GM12878 (cell line): ENCODE measurements around the gene TBX15. TPM values are rescaled to one million over a fixed set of nuclear protein-coding genes. Genes with fewer than 3 reads are reported as not detected.

Experiments
- ATAC-seq: fragments of 200-7000 bp; cut with Tn5 transposase; 3 replicates; pipeline ENCODE4 v1.9.1; 2020; ENCODE audit warnings: mild to moderate bottlenecking, moderate library complexity
- BruUV-seq: library from RNA; stranded (reverse); fragments of 400-500 nt; replicated peaks from 2 replicates; lab custom pipeline; 2021; lab: Mats Ljungman, UMichigan
- CTCF ChIA-PET: fragments of 300-600 bp; sonication (Branson Sonifier 250); formaldehyde crosslinking; extraction: SDS; loops from one replicate; lab custom pipeline; 2021; ENCODE audit warnings: inconsistent platforms; lab: Yijun Ruan, JAX
- POLR2A ChIA-PET: fragments of 350-600 bp; formaldehyde crosslinking; extraction: SDS; loops from one replicate; lab custom pipeline; 2021; ENCODE audit warnings: inconsistent platforms; lab: Charles Lee
- RAD21 ChIA-PET: fragments of 300-600 bp; sonication (Branson Sonifier 250); formaldehyde crosslinking; loops from one replicate; lab custom pipeline; 2023; ENCODE audit warnings: antibody characterized with exemption; ENCODE audit not compliant: unreplicated experiment; lab: Charles Lee
- SMC1A ChIA-PET: fragments of 300-600 bp; sonication (Branson Sonifier 250); formaldehyde crosslinking; loops from one replicate; lab custom pipeline; 2023; ENCODE audit not compliant: unreplicated experiment, uncharacterized antibody; lab: Charles Lee
- DNase-seq: peaks from one replicate; pipeline ENCODE4 v3.0.0-alpha.2; 2011; ENCODE audit warnings: low read depth, low spot score
- FAIRE-seq: peaks from 3 replicates; lab custom pipeline; 2011; peaks lifted over from hg19 to GRCh38; lab: Jason Lieb, UNC
- H2AFZ ChIP-seq: 2 replicates; pipeline ENCODE4 v1.6.0; 2011; ENCODE audit warnings: low read depth, low read length, control low read depth; ENCODE audit not compliant: control insufficient read depth
- H3K27ac ChIP-seq: 2 replicates; pipeline ENCODE4 v1.5.1; 2011; ENCODE audit warnings: control low read depth; ENCODE audit not compliant: control insufficient read depth, insufficient read depth
- H3K27me3 ChIP-seq, 2 experiments: replicated peaks in 1 of 2; 2 replicates each; pipeline versions ENCODE4 v1.6.0 to v1.6.1; 2011; ENCODE audit warnings: low read length in 1 of 2; ENCODE audit not compliant: control insufficient read depth in 2 of 2, insufficient read depth in 2 of 2
- H3K36me3 ChIP-seq, 2 experiments: 2 replicates each; pipeline ENCODE4 v1.5.1; 2011; ENCODE audit warnings: low read length in 1 of 2; ENCODE audit not compliant: control insufficient read depth in 2 of 2, insufficient read depth in 2 of 2
- H3K4me1 ChIP-seq: 2 replicates; pipeline ENCODE4 v1.6.1; 2011; ENCODE audit warnings: mild to moderate bottlenecking, low read length, moderate library complexity, mixed read lengths; ENCODE audit not compliant: control insufficient read depth, insufficient read depth
- H3K4me2 ChIP-seq: 2 replicates; pipeline ENCODE4 v1.6.0; 2011; ENCODE audit warnings: control low read depth; ENCODE audit not compliant: control insufficient read depth, insufficient read depth
- H3K4me3 ChIP-seq: fragments of 200-600 bp; sonication (generic); 2 replicates; pipeline ENCODE4 v1.5.1; 2016
- H3K79me2 ChIP-seq: 2 replicates; pipeline ENCODE4 v1.6.0; 2011; ENCODE audit warnings: low read length; ENCODE audit not compliant: control insufficient read depth, insufficient read depth
- H3K9ac ChIP-seq: 2 replicates; pipeline ENCODE4 v1.8.0; 2011; ENCODE audit warnings: low read length, control low read depth, mixed read lengths; ENCODE audit not compliant: control insufficient read depth, insufficient read depth
- H3K9me3 ChIP-seq: replicated peaks from 3 replicates; pipeline ENCODE4 v1.5.1; 2011; ENCODE audit warnings: mild to moderate bottlenecking, low read length; ENCODE audit not compliant: control insufficient read depth, insufficient read depth
- H4K20me1 ChIP-seq: 2 replicates; pipeline ENCODE4 v1.6.0; 2011; ENCODE audit not compliant: control insufficient read depth, insufficient read depth
- EP300 ChIP-seq, 2 experiments: fragments of 150-350 bp in 1 of 2; IDR thresholded peaks; 2 replicates each; pipeline ENCODE4 v1.6.1; 2011 to 2012; ENCODE audit warnings: low read depth in 2 of 2, low read length in 2 of 2, borderline replicate concordance in 1 of 2, improper control_type of control experiment in 1 of 2, inconsistent platforms in 1 of 2; ENCODE audit not compliant: control insufficient read depth in 1 of 2
- ESRRA ChIP-seq: IDR thresholded peaks from 2 replicates; pipeline ENCODE4 v1.6.1; 2012; ENCODE audit warnings: mild to moderate bottlenecking, low read length, improper control_type of control experiment
- GATAD2B ChIP-seq: fragments of 450-650 bp; conservative IDR thresholded peaks from 2 replicates; pipeline ENCODE4 v1.6.1; 2017; ENCODE audit warnings: low read depth, mild to moderate bottlenecking, moderate library complexity
- MTA2 ChIP-seq: fragments of 450-650 bp; IDR thresholded peaks from 2 replicates; pipeline ENCODE4 v1.6.1; 2016; ENCODE audit warnings: low read depth, mild to moderate bottlenecking, moderate library complexity
- POLR2AphosphoS2 ChIP-seq: IDR thresholded peaks from 2 replicates; pipeline ENCODE4 v1.6.1; 2011; ENCODE audit warnings: low read depth, mild to moderate bottlenecking, low read length, improper control_type of control experiment, moderate library complexity
- RCOR1 ChIP-seq: conservative IDR thresholded peaks from 2 replicates; pipeline ENCODE4 v1.6.1; 2012; ENCODE audit warnings: low read depth, low read length, improper control_type of control experiment
- RELB ChIP-seq: fragments of 450-650 bp; IDR thresholded peaks from 2 replicates; pipeline ENCODE4 v1.6.1; 2017; ENCODE audit warnings: low read depth, mild to moderate bottlenecking, moderate library complexity
- REST ChIP-seq: IDR thresholded peaks from 2 replicates; pipeline ENCODE4 v1.6.1; 2012; ENCODE audit warnings: mild to moderate bottlenecking, low read depth, low read length
- SMAD1 ChIP-seq: fragments of 450-650 bp; IDR thresholded peaks from 2 replicates; pipeline ENCODE4 v1.6.1; 2018; ENCODE audit warnings: mild to moderate bottlenecking, low read depth; ENCODE audit not compliant: partially characterized antibody
- ZNF384 ChIP-seq: IDR thresholded peaks from 2 replicates; pipeline ENCODE4 v1.6.1; 2012; ENCODE audit warnings: low read depth, mild to moderate bottlenecking, low read length, improper control_type of control experiment, borderline replicate concordance
- WGBS: methylation state at CpG from one replicate; pipeline ENCODE4 v1.1.6; 2016; ENCODE audit warnings: low lambda C conversion rate; ENCODE audit not compliant: insufficient replicate concordance, insufficient coverage; ENCODE audit errors: missing lambda C conversion rate; 5-methylcytosine and 5-hydroxymethylcytosine counted together
- in situ Hi-C: fragments of 300-500 bp; cut with MboI; formaldehyde crosslinking; loops from 9 replicates; pipeline ENCODE4 v1.14.3; 2018; ENCODE audit warnings: mixed read lengths
- intact Hi-C: fragments of 100-400 bp; cut with micrococcal nuclease; formaldehyde crosslinking; loops from one replicate; pipeline ENCODE4 v1.14.2; 2022; ENCODE audit not compliant: unreplicated experiment
- polyA plus RNA-seq, 11 experiments: library from polyadenylated mRNA; depleted of rRNA in 4 of 11; unstranded in 6 of 11; stranded (reverse) in 5 of 11; fragments of >200 nt; fragmentation: Nextera tagmentation in 4 of 11; fragmentation: Illumina TruSeq in 1 of 11; extraction: Ambion mirVana in 4 of 11; extraction: Trizol in 1 of 11; gene quantifications; 1 replicate in 1 of 11; 2 replicates in 10 of 11; pipeline versions ENCODE4 v1.2.1 to v1.2.3, GENCODE V29; 2011 to 2016; ENCODE audit warnings: inconsistent platforms in 2 of 11, missing spikeins in 2 of 11, low read depth in 1 of 11
- total RNA-seq, 4 experiments: library from RNA; depleted of rRNA in 3 of 4; stranded (reverse); fragments of >200 nt in 3 of 4; fragmentation: Illumina TruSeq in 1 of 4; extraction: Trizol in 1 of 4; gene quantifications; 2 replicates each; pipeline versions ENCODE4 v1.2.1 to v1.2.3, GENCODE V29; 2013 to 2021

Gene TBX15
- total and polyA plus RNA-seq, 10 of the 15 experiments (the other 5 are each of a cell fraction or from before 2014, with no cell fraction given): 0.64 to 9.4 (median 0.99) TPM

GRCh38 chr1:118898712-118899111, 89.4 kb downstream of the TBX15 start:
- ChIA-PET POLR2A (interaction anchor here (0.8 to 1.0 kb wide), 2 partner anchors 9 to 14 kb away, joined by 3 read pairs; no protein-coding TSS in a partner anchor), CTCF (interaction anchor here (1.3 kb wide), 1 partner anchor 16 kb away, joined by 4 read pairs; no protein-coding TSS in a partner anchor), RAD21 (interaction anchor here (1.3 kb wide), 1 partner anchor 17 kb away, joined by 3 read pairs; no protein-coding TSS in a partner anchor), SMC1A (interaction anchor here (0.7 to 1.4 kb wide), 3 partner anchors 9 to 18 kb away, joined by 3 to 5 read pairs (median 4); no protein-coding TSS in a partner anchor)
- intact Hi-C loops: no loop called here
- BruUV-seq: no TSS peak
- H3K9me3 ChIP-seq: no peaks in the 10 kb centered on the region
- H3K36me3 ChIP-seq: no peaks in the 10 kb centered on the region
- H3K4me1 ChIP-seq: no peaks in the 10 kb centered on the region
- 74% methylated on average over 3 of the region's 3 CpGs for WGBS
- H3K27ac ChIP-seq: no peak overlapping the region
- H3K4me3 ChIP-seq: no peak overlapping the region
- FAIRE-seq (no peak), ATAC-seq (no peak), DNase-seq (no peak)
- no peaks in the 10 kb centered on the region for H4K20me1 ChIP-seq
- no peak overlapping the region for H2AFZ ChIP-seq
- no peaks in the 10 kb centered on the region for H3K27me3 ChIP-seq
- TF ChIP-seq RELB: no peak
- no peak for TF ChIP-seq POLR2AphosphoS2
- TF ChIP-seq RCOR1: no peak
- TF ChIP-seq ESRRA: no peak
- no peak for TF ChIP-seq REST
- no peak for TF ChIP-seq MTA2
- no peak for TF ChIP-seq EP300 (IDR thresholded peaks at IDR 0.05; ENCODE audit: borderline replicate concordance in 1 of 2, control insufficient read depth in 1 of 2, low read depth in 2 of 2, low read length in 2 of 2)
- no peak for TF ChIP-seq ZNF384
- TF ChIP-seq GATAD2B: no peak
- no peak for TF ChIP-seq SMAD1
- in situ Hi-C loops: no loop called here
- no peak overlapping the region for H3K4me2 ChIP-seq
- no peak overlapping the region for H3K9ac ChIP-seq
- H3K79me2 ChIP-seq: no peaks in the 10 kb centered on the region
